GM18511 (cell line): Measurements from ENCODE around the gene ATP5F1D.

Experiments used
- ATAC-seq: cut with Tn5 transposase; IDR thresholded peaks from one replicate; pipeline ENCODE4 v1.9.1; 2021; ENCODE audit warnings: mild to moderate bottlenecking, moderate library complexity; ENCODE audit not compliant: unreplicated experiment

The ATP5F1D gene

GRCh38 chr19:1290196-1290702 is 48.7 kb downstream of the ATP5F1D start:
- no peak for ATAC-seq

GRCh38 chr19:1290703-1291651 is 49.4 kb downstream of the ATP5F1D start:
- ATAC-seq: no peak

DNA sequence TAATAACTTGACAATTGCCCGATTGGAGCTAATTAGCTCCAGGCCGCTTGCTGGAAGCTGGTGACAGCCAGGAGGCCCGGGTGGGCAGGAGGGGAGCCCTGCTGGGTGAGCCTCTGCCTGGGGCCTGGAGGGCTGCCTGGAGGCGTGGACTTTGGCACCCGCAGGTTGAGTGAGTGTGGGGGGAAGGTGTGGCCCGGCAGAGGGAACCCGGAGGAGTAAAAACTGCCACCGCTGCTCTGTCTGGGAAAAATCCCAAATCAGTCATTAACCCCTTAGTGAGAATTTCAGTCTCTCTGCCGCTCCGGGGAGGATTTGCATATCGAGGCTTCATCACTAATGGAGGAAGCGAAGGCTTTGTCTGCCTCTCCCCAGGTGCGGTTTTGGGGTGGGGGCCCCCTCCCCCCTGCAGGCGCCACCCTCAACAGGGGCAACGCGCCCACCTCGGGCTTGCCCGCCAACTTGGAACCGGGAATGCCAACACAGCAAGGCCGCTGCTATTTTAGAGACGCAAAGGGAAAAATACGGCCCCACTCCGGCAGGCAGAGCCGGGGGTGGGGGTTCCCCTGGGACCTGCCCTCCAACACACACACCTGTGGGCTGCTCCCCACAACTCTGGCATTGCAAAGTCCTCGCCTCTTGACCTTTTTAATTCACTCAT is 50.3 kb downstream of the ATP5F1D start:
- ATAC-seq: no peak

DNA sequence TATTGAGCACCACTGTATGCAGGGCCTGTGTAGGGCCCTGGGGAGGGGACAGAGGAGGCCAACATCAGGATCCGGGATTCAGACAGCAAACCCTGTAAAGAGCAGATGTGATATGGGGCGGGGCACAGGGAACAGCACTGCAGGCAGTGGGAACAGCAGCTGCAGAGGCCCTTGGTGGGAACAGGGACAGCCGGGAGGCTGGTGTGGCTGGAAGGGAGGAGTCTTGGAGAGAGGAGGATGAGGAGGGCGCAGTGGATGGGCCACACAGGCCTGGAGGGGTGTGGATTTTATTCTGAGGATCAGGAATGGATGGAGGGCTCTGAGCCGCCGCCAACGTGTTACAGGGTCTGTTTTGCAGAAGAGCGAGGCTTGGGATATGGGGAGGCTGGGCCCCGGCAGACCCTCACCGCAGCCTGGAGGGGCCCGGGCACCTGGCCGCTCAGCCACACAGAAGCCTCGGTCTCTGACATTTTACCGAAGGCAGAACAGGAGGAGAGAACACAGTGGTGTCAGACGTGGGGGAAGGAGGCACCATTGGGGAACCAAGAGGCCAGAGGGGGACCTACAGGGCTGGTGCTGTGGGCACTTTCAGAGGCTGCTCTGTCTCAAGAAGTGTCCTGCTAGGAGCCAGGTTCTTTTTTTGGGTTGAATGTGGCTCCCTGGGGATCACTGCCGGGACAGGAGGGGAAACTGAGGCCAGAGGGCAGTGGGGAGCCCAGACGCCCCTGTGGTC is 51.0 kb downstream of the ATP5F1D start:
- ATAC-seq: no peak

DNA sequence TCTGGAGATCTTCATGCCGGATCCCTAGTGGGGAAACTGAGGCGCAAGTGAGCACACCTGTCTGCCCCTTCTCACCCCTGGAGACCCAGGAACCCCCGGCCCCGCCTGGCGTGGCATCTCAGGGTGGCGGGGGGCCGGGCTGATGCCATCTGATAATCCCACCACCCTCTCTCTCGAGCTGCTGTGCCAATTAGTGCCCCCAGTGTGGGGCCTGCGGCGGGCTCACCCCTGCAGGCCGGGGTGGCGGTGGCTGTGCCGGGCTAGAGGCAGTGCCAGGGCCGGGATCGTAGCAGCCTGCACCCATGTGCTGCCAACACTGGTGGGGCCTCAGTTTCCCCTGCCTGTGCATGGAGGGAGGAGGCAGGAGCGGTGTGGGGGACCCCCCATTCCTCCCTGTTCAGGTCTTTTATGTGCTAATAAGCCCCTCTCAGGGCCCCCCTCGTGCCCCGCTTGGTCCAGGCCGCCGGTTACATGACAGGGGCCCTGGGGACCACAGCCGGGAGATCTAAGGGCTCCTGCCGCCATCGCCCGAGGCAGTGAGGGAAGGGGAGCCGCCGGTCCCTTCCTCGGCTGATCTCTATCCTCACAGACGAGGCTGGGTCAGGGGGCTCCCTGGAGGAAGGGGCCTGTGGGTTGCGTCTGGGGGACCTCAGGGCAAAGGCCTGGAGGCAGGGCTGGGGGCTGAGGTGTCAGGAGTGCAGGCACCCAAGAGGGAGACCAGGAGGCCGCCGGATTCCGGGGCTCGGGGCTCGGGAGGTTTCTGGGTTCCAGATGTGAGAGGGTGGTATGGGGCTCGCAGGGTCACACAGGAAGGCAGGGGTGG is 52.4 kb downstream of the ATP5F1D start:
- ATAC-seq: no peak
